Smooth muscle cell (in vitro differentiated cells): ENCODE data around the gene PSMD5. TPM values are rescaled to one million over a fixed set of nuclear protein-coding genes. Genes with fewer than 3 reads are reported as not detected.
A peak's percentile ranks its signal among the peaks of the same experiment; 100 is the strongest.

ENCODE experiments used
- DNase-seq: peaks from one replicate; lab custom pipeline; 2025; ENCODE audit not compliant: unreplicated experiment; lab: John Stamatoyannopoulos, UW
- H2AFZ ChIP-seq: fragments of 200-600 bp; sonication (generic); 2 replicates; pipeline ENCODE4 v1.6.0; 2016; ENCODE audit warnings: antibody characterized with exemption, low read depth, mild to moderate bottlenecking
- H3F3A ChIP-seq: fragments of 200-600 bp; sonication (generic); 2 replicates; pipeline ENCODE4 v1.6.0; 2017; ENCODE audit warnings: antibody characterized with exemption, low read depth
- H3K27ac ChIP-seq: fragments of 200-600 bp; sonication (generic); 2 replicates; pipeline ENCODE4 v1.5.1; 2016; ENCODE audit warnings: low read depth, mild to moderate bottlenecking
- H3K27me3 ChIP-seq: fragments of 200-600 bp; sonication (generic); 2 replicates; pipeline ENCODE4 v1.6.1; 2016; ENCODE audit warnings: low read depth, mild to moderate bottlenecking
- H3K36me3 ChIP-seq: fragments of 200-600 bp; sonication (generic); 2 replicates; pipeline ENCODE4 v1.5.1; 2016; ENCODE audit warnings: low read depth
- H3K4me1 ChIP-seq: fragments of 200-600 bp; sonication (generic); 2 replicates; pipeline ENCODE4 v1.5.1; 2016; ENCODE audit warnings: low read depth
- H3K4me2 ChIP-seq: fragments of 200-600 bp; sonication (generic); 2 replicates; pipeline ENCODE4 v1.6.0; 2016; ENCODE audit warnings: mild to moderate bottlenecking
- H3K4me3 ChIP-seq: fragments of 200-600 bp; sonication (generic); 2 replicates; pipeline ENCODE4 v1.5.1; 2016; ENCODE audit warnings: mild to moderate bottlenecking
- H3K79me2 ChIP-seq: fragments of 200-600 bp; sonication (generic); 2 replicates; pipeline ENCODE4 v1.6.0; 2016; ENCODE audit warnings: low read depth, mild to moderate bottlenecking
- H3K9ac ChIP-seq: fragments of 200-600 bp; sonication (generic); 2 replicates; pipeline ENCODE4 v1.6.0; 2016; ENCODE audit warnings: low read depth
- H3K9me3 ChIP-seq: fragments of 200-600 bp; sonication (generic); replicated peaks from 2 replicates; pipeline ENCODE4 v1.5.1; 2016; ENCODE audit warnings: low read depth
- H4K20me1 ChIP-seq: fragments of 200-600 bp; sonication (generic); 2 replicates; pipeline ENCODE4 v1.6.0; 2016; ENCODE audit warnings: low read depth
- WGBS: methylation state at CpG from one replicate; pipeline ENCODE4 v1.1.7; 2016; ENCODE audit warnings: low lambda C conversion rate; 5-methylcytosine and 5-hydroxymethylcytosine counted together
- polyA plus RNA-seq: library from polyadenylated mRNA; unstranded; fragments of >200 nt; fragmentation: Nextera tagmentation; extraction: Ambion mirVana; gene quantifications from 2 replicates; pipeline ENCODE4 v1.2.1, GENCODE V29; 2016
- total RNA-seq: library from RNA; depleted of rRNA; stranded (reverse); fragments of >200 nt; gene quantifications from 2 replicates; pipeline ENCODE4 v1.2.3, GENCODE V29; 2014
- TF ChIP-seq, protein P1 (sequence below): fragments of 200-600 bp; sonication (generic); IDR thresholded peaks from 2 replicates; pipeline ENCODE4 v1.5.1; 2017; ENCODE audit warnings: borderline replicate concordance, mild to moderate bottlenecking, antibody characterized with exemption; ENCODE audit not compliant: insufficient read depth, poor library complexity, severe bottlenecking

PSMD5 gene
- total and polyA plus RNA-seq, 2 experiments from 2014 or later = 14.4 to 18.6 TPM

DNA sequence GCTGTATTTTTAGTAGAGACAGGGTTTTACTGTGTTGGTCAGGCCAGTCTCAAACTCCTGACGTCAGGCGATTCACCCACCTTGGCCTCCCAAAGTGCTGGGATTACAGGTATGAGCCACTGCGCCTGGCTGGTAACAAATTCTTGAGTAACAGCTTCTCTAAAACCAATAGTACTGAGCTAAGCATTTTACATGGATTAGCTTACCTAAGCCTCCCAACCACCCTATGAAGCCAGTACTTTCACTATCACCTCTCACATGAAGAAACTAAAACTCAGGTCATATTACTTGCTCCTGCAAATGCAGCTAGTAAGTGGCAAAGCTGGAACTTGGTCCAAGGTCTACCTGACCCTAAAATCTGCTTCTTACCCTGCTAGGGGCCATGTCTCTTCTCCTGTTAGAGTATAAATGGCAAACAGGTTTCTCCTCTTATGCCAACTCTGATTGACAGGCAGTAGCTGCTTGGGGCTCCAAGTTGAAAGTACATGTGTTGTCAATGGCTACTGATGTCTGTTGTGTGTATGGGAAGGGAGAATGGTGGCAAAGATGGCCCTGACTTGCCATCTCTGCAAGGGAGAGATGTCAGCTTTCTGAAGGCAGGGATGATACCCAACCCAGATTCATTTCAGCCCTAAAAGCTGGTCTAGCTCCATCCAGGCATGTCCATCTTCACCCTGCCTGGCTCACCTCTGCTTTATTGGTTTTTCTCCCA is 30.2 kb upstream of the PSMD5 start:
- no peaks in the 10 kb centered on the region for H3K9me3 ChIP-seq
- H2AFZ ChIP-seq = no peak overlapping the region
- no peaks in the 10 kb centered on the region for H3K79me2 ChIP-seq
- TF ChIP-seq, protein P1, sequence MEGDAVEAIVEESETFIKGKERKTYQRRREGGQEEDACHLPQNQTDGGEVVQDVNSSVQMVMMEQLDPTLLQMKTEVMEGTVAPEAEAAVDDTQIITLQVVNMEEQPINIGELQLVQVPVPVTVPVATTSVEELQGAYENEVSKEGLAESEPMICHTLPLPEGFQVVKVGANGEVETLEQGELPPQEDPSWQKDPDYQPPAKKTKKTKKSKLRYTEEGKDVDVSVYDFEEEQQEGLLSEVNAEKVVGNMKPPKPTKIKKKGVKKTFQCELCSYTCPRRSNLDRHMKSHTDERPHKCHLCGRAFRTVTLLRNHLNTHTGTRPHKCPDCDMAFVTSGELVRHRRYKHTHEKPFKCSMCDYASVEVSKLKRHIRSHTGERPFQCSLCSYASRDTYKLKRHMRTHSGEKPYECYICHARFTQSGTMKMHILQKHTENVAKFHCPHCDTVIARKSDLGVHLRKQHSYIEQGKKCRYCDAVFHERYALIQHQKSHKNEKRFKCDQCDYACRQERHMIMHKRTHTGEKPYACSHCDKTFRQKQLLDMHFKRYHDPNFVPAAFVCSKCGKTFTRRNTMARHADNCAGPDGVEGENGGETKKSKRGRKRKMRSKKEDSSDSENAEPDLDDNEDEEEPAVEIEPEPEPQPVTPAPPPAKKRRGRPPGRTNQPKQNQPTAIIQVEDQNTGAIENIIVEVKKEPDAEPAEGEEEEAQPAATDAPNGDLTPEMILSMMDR = no peak
- H3K27me3 ChIP-seq = no peaks in the 10 kb centered on the region
- no peak overlapping the region for H3K27ac ChIP-seq
- no peaks in the 10 kb centered on the region for H3K36me3 ChIP-seq
- no peak overlapping the region for H3K9ac ChIP-seq
- H3K4me1 ChIP-seq = peaks cover 5% of the 10 kb centered on the region
- H4K20me1 ChIP-seq = no peaks in the 10 kb centered on the region
- H3F3A ChIP-seq = no peaks in the 10 kb centered on the region
- H3K4me3 ChIP-seq = no peak overlapping the region
- H3K4me2 ChIP-seq = no peak overlapping the region
- WGBS = 91% methylated on average over 3 of the region's 3 CpGs
- no peak for DNase-seq

DNA sequence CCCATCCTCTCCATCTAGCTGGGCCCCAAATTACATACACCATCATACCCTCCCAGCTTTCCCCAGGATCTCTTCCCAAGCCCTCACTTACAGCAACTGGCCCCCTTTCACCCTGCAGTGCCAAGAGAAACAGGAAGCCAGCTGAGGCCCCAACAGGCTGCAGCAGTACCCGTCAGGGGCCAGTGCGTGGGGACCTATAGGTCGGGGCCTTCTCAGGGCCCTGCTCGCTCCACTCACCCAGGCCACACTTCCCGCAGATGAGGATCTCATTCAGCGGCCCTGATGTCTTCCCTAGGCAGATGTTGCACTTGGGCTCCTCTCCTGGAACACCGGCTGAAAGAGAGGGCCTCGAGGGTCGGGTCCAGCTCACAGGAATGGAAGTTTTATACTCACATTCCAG is 27.5 kb upstream of the PSMD5 start:
- 94% methylated on average over 9 of the region's 9 CpGs for WGBS
- no peaks in the 10 kb centered on the region for H3K9me3 ChIP-seq
- no peaks in the 10 kb centered on the region for H4K20me1 ChIP-seq
- no peaks in the 10 kb centered on the region for H3K27me3 ChIP-seq
- TF ChIP-seq, protein P1 = no peak
- H3K9ac ChIP-seq = no peak overlapping the region
- H3K36me3 ChIP-seq = no peaks in the 10 kb centered on the region
- H3K27ac ChIP-seq = no peak overlapping the region
- H3K4me2 ChIP-seq = no peak overlapping the region
- no peaks in the 10 kb centered on the region for H3K4me1 ChIP-seq
- no peak for DNase-seq
- no peaks in the 10 kb centered on the region for H3F3A ChIP-seq
- no peak overlapping the region for H3K4me3 ChIP-seq
- H2AFZ ChIP-seq = no peak overlapping the region
- H3K79me2 ChIP-seq = no peaks in the 10 kb centered on the region

DNA sequence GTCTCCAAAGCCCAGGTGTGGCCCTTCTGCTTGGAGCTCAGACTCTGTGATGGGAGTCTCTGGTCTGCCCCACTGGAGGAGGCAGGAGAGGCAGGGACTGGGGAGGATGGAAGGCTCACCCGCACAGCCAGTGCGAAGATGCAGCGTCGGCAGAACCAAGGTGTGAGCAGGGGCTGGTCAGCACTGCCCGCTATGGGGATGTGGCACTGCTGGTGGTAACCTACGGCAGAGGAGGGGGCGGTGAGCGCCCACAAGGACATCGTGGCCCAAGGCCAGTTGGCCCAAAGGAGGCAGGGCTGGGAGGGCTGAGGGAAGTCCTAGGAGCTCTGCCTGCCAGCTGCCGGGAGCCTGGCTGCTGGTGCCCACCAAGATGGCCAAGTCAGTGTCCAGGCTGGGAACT is 27.0 kb upstream of the PSMD5 start:
- Histone ChIP-seq H3K4me1 (no peaks in the 10 kb centered on the region), H3K9me3 (no peaks in the 10 kb centered on the region), H3K9ac (no peak overlapping the region), H3K27me3 (no peaks in the 10 kb centered on the region), H3K79me2 (no peaks in the 10 kb centered on the region), H3K27ac (no peak overlapping the region), H4K20me1 (no peaks in the 10 kb centered on the region), H2AFZ (no peak overlapping the region), H3K4me3 (no peak overlapping the region), H3K4me2 (peak overlapping the region; percentile 86), H3K36me3 (no peaks in the 10 kb centered on the region), H3F3A (no peaks in the 10 kb centered on the region)
- TF ChIP-seq, protein P1 = no peak
- over 99% methylated on average over 10 of the region's 10 CpGs for WGBS
- DNase-seq = no peak

DNA sequence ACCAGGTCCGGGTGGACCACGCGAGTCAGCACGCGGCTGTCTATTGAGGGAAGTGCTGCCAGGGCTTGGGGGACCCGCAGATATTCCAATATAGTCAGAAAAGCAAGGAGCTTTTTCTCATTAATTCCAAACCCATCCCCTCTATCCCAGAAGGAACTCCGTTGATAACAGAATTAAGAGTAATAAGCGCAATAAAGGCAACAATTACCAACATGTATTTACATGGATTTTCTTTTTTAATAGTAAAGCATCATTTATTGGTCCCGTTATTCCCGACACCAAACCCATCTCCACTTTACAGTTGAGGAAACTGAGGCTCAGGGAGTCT is 26.6 kb upstream of the PSMD5 start:
- Histone ChIP-seq H3K4me1 (no peaks in the 10 kb centered on the region), H3F3A (no peaks in the 10 kb centered on the region), H3K9me3 (no peaks in the 10 kb centered on the region), H3K4me3 (peak overlapping the region; percentile 57), H3K27ac (peak overlapping the region; percentile 6), H3K27me3 (no peaks in the 10 kb centered on the region), H3K79me2 (no peaks in the 10 kb centered on the region), H3K4me2 (peak overlapping the region; percentile 86), H3K36me3 (no peaks in the 10 kb centered on the region), H4K20me1 (no peaks in the 10 kb centered on the region), H3K9ac (no peak overlapping the region), H2AFZ (peak overlapping the region; percentile 84)
- DNase-seq = no peak
- TF ChIP-seq, protein P1 = no peak
- 45% methylated on average over 10 of the region's 10 CpGs for WGBS
